Colonic mucosa (tissue), 4 donors: ENCODE measurements around the gene ITPR2. TPM values are rescaled to one million over a fixed set of nuclear protein-coding genes. Genes with fewer than 3 reads are reported as not detected.

Experiments used
- DNase-seq: peaks from one replicate; pipeline ENCODE4 v3.0.0-alpha.2; 2020
- H3K27ac ChIP-seq: fragments of 200-600 bp; one replicate; pipeline ENCODE4 v1.8.0; 2021
- H3K27me3 ChIP-seq: fragments of 200-600 bp; one replicate; pipeline ENCODE4 v1.8.0; 2021
- H3K36me3 ChIP-seq: fragments of 200-600 bp; one replicate; pipeline ENCODE4 v1.8.0; 2021
- H3K4me1 ChIP-seq: fragments of 200-600 bp; one replicate; pipeline ENCODE4 v1.8.0; 2021; ENCODE audit warnings: mild to moderate bottlenecking
- H3K4me3 ChIP-seq: fragments of 200-600 bp; one replicate; pipeline ENCODE4 v1.8.0; 2021
- H3K9ac ChIP-seq, 2 donors: one replicate each; pipeline ENCODE4 v1.7.0; 2013; ENCODE audit warnings: control low read depth in 2 of 2, low read depth in 2 of 2, low read length in 2 of 2
- H3K9me3 ChIP-seq: fragments of 200-600 bp; one replicate; pipeline ENCODE4 v1.8.0; 2021
- intact Hi-C: fragments of 100-400 bp; cut with DNase I; formaldehyde crosslinking; loops from one replicate; pipeline ENCODE4 v1.14.1; 2022
- total RNA-seq, 2 donors: library from RNA; stranded (reverse); fragmentation: NEBNext Ultra II Directional in 1 of 2; extraction: Animal tissue kit (Norgen Biotek cat#: 25700) in 1 of 2; gene quantifications; one replicate each; pipeline ENCODE4 v1.2.1, GENCODE V29; 2021
- TF ChIP-seq, protein P1 (sequence below): fragments of 200-600 bp; IDR thresholded peaks from one replicate; pipeline ENCODE4 v1.8.0; 2022; ENCODE audit warnings: antibody characterized with exemption, mild to moderate bottlenecking
- donor health status: healthy.
- donor health status: DM: no; HTN: no; CAD: no.
- donor health status: DM: no; HTN: no; CAD: no.

Gene ITPR2
- total RNA-seq, 2 donors from 2014 or later = 15.9 to 39.3 TPM

DNA sequence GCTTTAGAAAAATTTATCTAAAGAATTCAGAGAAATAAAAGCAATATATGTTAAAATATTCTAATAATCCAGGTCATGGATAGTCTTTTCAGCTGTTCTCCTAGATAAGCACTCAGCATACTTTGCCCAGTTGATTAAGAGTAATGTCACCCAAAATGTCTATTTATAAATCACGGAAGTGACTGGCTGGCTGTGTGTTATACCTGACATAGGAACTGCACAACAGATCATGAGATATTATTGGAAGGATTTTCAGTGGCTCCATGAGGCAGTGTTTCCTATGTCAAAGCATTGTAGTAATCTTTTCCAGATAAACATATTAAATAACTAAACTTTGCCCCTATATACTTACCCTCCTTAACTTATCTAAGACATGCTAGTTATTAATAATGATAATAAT, 128.8 kb downstream of the ITPR2 start:
- H3K9ac ChIP-seq = no peak overlapping the region
- H3K27me3 ChIP-seq = no peaks in the 10 kb centered on the region
- intact Hi-C loops = no loop called here
- no peaks in the 10 kb centered on the region for H3K9me3 ChIP-seq
- no peaks in the 10 kb centered on the region for H3K36me3 ChIP-seq
- DNase-seq = no peak
- TF ChIP-seq, protein P1, sequence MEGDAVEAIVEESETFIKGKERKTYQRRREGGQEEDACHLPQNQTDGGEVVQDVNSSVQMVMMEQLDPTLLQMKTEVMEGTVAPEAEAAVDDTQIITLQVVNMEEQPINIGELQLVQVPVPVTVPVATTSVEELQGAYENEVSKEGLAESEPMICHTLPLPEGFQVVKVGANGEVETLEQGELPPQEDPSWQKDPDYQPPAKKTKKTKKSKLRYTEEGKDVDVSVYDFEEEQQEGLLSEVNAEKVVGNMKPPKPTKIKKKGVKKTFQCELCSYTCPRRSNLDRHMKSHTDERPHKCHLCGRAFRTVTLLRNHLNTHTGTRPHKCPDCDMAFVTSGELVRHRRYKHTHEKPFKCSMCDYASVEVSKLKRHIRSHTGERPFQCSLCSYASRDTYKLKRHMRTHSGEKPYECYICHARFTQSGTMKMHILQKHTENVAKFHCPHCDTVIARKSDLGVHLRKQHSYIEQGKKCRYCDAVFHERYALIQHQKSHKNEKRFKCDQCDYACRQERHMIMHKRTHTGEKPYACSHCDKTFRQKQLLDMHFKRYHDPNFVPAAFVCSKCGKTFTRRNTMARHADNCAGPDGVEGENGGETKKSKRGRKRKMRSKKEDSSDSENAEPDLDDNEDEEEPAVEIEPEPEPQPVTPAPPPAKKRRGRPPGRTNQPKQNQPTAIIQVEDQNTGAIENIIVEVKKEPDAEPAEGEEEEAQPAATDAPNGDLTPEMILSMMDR = no peak
- no peak overlapping the region for H3K27ac ChIP-seq
- no peak overlapping the region for H3K4me3 ChIP-seq
- H3K4me1 ChIP-seq = peaks cover 6% of the 10 kb centered on the region

DNA sequence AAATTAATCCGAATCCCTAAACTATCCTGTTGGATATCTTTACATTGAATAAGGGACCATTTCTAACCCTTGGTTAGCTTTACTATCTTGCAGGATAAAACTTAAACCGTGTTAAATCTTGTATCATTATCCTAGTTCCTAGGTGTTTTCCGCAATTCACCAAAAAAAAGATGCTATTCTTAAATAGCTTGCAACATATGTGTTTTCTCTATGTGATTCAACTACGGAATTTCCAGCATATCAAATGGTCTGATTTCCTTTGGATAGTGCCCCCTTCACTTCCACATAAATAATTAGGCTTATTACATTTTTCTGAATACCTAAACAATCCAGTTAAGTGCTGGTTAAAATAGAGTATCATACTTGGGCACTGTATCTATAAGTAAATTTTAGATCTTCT, 130.3 kb downstream of the ITPR2 start:
- Histone ChIP-seq H3K9me3 (no peaks in the 10 kb centered on the region), H3K27ac (no peak overlapping the region), H3K36me3 (no peaks in the 10 kb centered on the region), H3K9ac (no peak overlapping the region), H3K27me3 (no peaks in the 10 kb centered on the region), H3K4me3 (no peak overlapping the region), H3K4me1 (peaks cover 6% of the 10 kb centered on the region)
- TF ChIP-seq, protein P1 = no peak
- no peak for DNase-seq
- intact Hi-C loops = no loop called here

DNA sequence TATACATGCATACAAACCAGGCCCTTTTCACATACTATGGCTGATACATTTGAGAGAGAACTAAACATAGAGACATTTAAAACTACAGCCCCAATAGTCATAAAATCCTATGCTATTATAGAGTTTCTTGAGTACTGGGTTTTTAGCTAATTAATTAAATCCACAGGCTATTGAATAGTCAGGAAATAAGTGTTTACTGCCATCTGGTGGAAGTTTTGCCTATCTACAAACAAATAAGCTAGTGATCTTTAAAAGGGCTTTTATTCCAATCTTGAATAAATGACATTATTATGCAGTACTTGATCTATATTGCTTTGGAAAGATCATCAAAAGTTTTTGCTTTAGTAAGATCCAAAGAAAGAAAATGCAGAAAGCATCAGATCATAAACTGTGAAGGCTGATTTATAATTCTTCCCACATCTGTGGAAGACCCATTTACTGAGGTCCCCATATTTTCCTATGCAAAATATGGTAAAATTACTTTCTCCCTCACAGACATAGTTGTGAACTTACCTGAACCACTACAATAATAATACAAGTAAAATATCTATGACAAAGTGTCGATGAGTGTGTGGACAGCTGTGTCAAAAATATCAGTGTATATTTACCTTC, 131.3 kb downstream of the ITPR2 start:
- no peak for DNase-seq
- no peak overlapping the region for H3K4me3 ChIP-seq
- TF ChIP-seq, protein P1 = peak; percentile 61
- no peak overlapping the region for H3K27ac ChIP-seq
- H3K9me3 ChIP-seq = no peaks in the 10 kb centered on the region
- no peaks in the 10 kb centered on the region for H3K36me3 ChIP-seq
- no peaks in the 10 kb centered on the region for H3K27me3 ChIP-seq
- H3K4me1 ChIP-seq = peaks cover 6% of the 10 kb centered on the region
- intact Hi-C loops = no loop called here
- no peak overlapping the region for H3K9ac ChIP-seq

DNA sequence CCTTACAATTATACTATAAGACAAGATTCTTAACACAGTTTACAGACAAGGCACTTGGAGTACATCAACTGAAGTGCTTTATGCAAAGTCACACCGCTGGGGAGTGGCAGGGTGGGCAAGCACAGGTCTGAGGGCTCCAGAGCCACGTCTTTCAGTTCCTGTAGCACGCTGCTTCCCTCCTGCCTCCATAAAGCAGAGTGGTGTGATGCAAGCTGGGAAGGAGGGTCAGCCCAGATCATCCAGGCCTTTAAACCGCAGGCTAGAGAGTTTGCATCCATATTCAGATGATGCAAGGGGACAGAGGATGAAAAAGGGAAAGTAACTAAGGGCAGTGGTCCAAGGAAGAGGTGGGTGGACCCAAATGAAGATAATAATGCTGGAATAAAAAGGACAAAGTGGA, 132.6 kb downstream of the ITPR2 start:
- DNase-seq = no peak
- Histone ChIP-seq H3K9me3 (no peaks in the 10 kb centered on the region), H3K9ac (no peak overlapping the region), H3K27me3 (no peaks in the 10 kb centered on the region), H3K4me1 (peaks cover 6% of the 10 kb centered on the region), H3K27ac (no peak overlapping the region), H3K4me3 (no peak overlapping the region), H3K36me3 (no peaks in the 10 kb centered on the region)
- TF ChIP-seq, protein P1 = no peak
- intact Hi-C loops = no loop called here

DNA sequence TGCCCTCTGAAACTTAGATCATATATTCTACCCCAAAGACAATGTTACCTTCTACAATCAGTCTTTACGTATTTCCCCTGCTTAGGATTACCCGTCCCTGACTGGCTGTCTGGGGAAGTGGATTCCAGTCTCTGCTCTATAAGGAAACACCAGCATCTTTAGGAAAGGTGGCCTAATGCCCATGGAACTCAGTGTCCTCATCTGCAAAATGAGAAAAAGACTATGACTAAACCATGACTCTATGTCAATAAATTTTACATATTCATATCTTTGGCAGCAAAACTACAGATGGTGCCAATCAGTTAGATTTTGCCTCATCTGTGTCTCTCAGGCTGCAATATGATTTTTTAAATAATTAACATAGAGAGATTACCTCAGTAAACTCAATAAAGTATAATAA, 133.8 kb downstream of the ITPR2 start:
- DNase-seq = no peak
- Histone ChIP-seq H3K4me1 (no peaks in the 10 kb centered on the region), H3K9me3 (no peaks in the 10 kb centered on the region), H3K4me3 (no peak overlapping the region), H3K27me3 (no peaks in the 10 kb centered on the region), H3K27ac (no peak overlapping the region), H3K9ac (no peak overlapping the region), H3K36me3 (no peaks in the 10 kb centered on the region)
- TF ChIP-seq, protein P1 = no peak
- intact Hi-C loops = no loop called here
